Stimulated activated CD4-positive, alpha-beta T cell treated with anti-CD3 and anti-CD28 coated beads, TNF-alpha, amount 100 ng/mL, for 1 hour (primary cell): ENCODE data around the gene NTN4.
"Not testable (repeated sequence)": the region's sequence is repeated elsewhere in the genome, so short reads cannot be mapped to it uniquely, and the experiment has no call there.

Source experiments
- DNase-seq, 3 donors: peaks; one replicate each; pipeline ENCODE4 v3.0.0-alpha.2; 2020; ENCODE audit warnings: low read depth in 3 of 3, low spot score in 1 of 3

The NTN4 gene

GRCh38 chr12:95671265-95671664 is 119.3 kb downstream of the NTN4 start:
- DNase-seq, result no peak

GRCh38 chr12:95663525-95663924 is 127.0 kb downstream of the NTN4 start:
- no peak for DNase-seq

GRCh38 chr12:95661360-95661759 is 129.2 kb downstream of the NTN4 start:
- no peak for DNase-seq

GRCh38 chr12:95658386-95658785 is 132.2 kb downstream of the NTN4 start:
- DNase-seq, result no peak

GRCh38 chr12:95654665-95655064 is 135.9 kb downstream of the NTN4 start:
- DNase-seq, result not testable (repeated sequence)

- DNase-seq, result no peak
Observed at GRCh38 chr12:95653771-95654546, 136.6 kb downstream of the NTN4 start.

- DNase-seq, result no peak
Observed at GRCh38 chr12:95651681-95652080, 138.9 kb downstream of the NTN4 start.

GRCh38 chr12:95648990-95649791 is 141.4 kb downstream of the NTN4 start:
- no peak for DNase-seq

- DNase-seq, result no peak
Observed at GRCh38 chr12:95646781-95647190, 143.8 kb downstream of the NTN4 start.

- no peak for DNase-seq
Observed at GRCh38 chr12:95643256-95643655, 147.3 kb downstream of the NTN4 start.

- DNase-seq, result no peak
Observed at GRCh38 chr12:95642583-95642982, 148.0 kb downstream of the NTN4 start.

- DNase-seq, result no peak
Observed at GRCh38 chr12:95641299-95641952, 149.1 kb downstream of the NTN4 start.

- DNase-seq, result no peak
Observed at GRCh38 chr12:95640516-95640915, 150.0 kb downstream of the NTN4 start.

- no peak for DNase-seq
Observed at GRCh38 chr12:95637471-95638155, 153.0 kb downstream of the NTN4 start.

- no peak for DNase-seq
Observed at GRCh38 chr12:95637010-95637409, 153.6 kb downstream of the NTN4 start.

- DNase-seq, result no peak
Observed at GRCh38 chr12:95634622-95635621, 155.6 kb downstream of the NTN4 start.

GRCh38 chr12:95633732-95634465 is 156.7 kb downstream of the NTN4 start:
- no peak for DNase-seq

- no peak for DNase-seq
Observed at GRCh38 chr12:95633049-95633731, 157.4 kb downstream of the NTN4 start.

GRCh38 chr12:95630496-95630895 is 160.1 kb downstream of the NTN4 start:
- no peak for DNase-seq
